Amniotic stem cell (primary cell): ENCODE results near the gene NPEPL1.
"Not testable (repeated sequence)": the region's sequence is repeated elsewhere in the genome, so short reads cannot be mapped to it uniquely, and the experiment has no call there.

Source experiments
- DNase-seq: peaks from one replicate; lab custom pipeline; 2025; lab: John Stamatoyannopoulos, UW

NPEPL1 gene, protein sequence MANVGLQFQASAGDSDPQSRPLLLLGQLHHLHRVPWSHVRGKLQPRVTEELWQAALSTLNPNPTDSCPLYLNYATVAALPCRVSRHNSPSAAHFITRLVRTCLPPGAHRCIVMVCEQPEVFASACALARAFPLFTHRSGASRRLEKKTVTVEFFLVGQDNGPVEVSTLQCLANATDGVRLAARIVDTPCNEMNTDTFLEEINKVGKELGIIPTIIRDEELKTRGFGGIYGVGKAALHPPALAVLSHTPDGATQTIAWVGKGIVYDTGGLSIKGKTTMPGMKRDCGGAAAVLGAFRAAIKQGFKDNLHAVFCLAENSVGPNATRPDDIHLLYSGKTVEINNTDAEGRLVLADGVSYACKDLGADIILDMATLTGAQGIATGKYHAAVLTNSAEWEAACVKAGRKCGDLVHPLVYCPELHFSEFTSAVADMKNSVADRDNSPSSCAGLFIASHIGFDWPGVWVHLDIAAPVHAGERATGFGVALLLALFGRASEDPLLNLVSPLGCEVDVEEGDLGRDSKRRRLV

DNA sequence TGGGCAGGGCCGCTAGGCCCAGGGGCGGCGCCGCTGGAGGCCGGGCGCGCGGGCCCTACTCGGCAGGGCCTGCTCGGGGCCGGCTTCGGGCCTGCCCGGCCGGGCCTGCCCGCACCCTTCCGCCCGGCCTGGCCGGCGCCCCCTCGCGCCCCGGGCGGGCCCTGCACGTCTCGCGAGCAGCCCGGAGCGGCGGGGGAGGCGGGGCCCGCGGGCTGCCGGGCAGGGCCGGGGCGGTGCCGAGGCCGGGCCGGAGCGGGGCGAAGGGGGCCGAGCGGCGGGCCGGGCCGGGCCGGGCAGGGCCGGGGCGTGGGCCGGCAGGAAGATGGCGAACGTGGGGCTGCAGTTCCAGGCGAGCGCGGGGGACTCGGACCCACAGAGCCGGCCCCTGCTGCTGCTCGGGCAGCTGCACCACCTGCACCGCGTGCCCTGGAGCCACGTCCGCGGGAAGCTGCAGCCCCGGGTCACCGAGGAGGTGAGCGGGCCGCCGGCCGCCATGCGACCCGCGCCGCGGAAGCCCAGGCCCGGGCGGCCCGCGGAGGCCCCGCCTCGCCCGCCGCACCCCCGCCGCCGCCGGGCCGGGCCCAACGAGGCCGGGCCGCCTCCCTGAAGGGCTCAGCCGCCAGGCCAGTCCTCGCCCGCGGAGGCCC lies at the start of gene NPEPL1:
NPEPL1 (plus strand) TSS at position 222 of the 647 bp plus-strand sequence; CDS start at position 323, 101 bp downstream.
- peak; percentile 8 for DNase-seq

DNA sequence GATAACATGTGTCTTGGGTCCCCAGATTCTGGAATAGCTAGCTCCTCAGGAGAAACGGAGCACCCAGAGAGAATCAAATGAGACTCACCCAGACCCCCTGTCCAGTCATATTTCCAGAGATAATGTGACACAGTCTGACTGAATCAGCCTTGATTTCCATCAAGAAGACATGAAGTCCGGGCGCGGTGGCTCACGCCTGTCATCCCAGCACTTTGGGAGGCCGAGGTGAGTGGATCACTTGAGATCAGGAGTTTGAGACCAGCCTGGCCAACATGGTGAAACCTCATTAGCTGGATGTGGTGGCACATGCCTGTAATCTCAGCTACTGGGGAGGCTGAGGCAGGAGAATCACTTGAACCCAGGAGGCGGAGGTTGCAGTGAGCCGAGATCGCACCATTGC lies 49.7 kb upstream of the NPEPL1 start:
- not testable (repeated sequence) for DNase-seq

DNA sequence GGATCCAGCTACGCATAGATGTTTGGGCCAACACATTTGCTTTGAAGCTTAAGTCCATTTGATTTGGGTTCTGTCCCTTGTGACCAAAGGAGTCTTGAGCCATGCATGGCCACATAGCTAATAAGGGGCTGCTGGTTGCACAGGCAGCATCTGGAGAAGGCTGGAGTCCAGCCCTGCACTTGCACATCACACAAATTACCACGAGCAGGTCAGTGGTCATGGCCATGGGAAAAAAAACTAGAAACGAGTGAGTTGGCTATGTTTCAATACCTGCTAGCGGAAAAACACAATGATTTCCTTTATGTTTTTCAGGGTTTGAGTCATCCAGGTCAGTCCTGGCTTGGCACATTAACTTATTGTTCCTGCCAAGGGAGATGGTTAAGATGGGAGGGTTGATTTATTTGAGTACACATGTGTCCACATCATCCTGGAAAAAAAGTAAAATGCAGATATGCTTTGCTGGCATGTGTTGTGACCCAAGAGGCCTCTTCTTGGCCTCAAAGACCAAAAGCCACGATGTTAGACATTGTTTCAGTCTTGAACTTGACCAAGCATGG lies 47.1 kb upstream of the NPEPL1 start:
- no peak for DNase-seq

DNA sequence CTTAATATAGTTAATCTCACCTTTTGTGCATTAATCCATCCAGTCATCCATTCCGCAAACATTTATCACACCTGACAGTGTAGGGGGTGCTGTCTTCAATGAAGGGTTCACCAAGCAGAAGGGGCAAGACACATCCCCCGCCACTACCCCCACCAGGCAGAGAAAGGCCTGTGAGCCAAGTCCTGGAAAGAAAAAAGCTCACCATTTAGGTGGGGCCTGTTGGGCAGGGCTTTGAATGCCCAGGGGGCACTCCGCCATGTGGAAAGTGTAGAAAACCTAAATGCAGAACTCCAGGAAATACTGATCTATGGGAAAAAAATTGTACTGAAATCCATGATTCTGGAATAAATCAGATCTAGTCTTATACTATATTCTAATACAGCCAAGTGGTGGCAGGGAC lies 46.3 kb upstream of the NPEPL1 start:
- no peak for DNase-seq

DNA sequence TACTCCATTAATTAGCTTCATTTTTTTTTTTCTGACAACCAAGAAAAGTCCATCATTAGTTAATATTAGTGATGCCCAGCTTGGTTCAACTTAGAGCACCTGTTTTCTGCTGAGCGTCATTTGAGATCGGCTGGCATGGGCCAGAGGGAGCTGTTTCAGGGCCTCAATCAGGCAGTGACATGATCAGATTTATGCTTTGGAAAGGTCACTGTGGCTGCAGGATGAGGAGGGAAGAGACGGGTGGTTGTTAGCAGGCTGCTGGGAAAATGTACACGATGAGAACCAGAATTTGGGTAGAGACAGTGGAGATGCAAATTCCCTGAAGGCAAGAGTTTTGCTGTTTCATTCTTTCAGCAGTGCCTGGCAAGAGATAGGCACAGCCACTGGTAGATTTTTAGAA lies 45.9 kb upstream of the NPEPL1 start:
- DNase-seq: no peak

DNA sequence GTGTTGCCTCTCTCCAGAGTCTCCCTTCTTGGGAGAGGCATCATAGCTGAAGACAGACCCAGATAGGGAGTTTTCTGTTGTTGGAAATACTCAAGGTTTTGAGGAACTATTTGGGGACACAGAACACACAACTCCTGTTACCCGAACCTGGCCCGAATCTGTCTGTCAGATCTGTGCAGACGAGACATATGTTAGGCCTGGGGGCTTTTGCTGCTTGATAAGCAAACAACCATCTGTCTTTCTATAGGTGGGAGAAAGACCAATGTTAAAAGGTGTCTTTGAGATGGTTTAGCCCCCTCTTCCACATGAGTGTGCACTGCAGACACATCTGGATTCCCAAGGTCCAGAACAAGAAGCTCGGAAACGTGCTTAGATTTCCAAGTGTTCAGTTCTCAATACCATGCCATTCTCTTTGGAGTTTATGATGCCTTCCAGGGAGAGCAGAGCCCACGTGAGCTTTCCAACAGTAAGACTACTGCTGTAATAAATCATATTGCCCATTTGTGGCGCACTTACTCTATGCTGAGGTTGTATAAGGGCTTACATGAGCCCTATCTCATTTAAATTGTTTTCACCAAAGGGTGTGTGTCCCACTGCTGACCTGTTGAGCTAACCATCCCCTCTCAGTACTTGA lies 45.3 kb upstream of the NPEPL1 start:
- no peak for DNase-seq

DNA sequence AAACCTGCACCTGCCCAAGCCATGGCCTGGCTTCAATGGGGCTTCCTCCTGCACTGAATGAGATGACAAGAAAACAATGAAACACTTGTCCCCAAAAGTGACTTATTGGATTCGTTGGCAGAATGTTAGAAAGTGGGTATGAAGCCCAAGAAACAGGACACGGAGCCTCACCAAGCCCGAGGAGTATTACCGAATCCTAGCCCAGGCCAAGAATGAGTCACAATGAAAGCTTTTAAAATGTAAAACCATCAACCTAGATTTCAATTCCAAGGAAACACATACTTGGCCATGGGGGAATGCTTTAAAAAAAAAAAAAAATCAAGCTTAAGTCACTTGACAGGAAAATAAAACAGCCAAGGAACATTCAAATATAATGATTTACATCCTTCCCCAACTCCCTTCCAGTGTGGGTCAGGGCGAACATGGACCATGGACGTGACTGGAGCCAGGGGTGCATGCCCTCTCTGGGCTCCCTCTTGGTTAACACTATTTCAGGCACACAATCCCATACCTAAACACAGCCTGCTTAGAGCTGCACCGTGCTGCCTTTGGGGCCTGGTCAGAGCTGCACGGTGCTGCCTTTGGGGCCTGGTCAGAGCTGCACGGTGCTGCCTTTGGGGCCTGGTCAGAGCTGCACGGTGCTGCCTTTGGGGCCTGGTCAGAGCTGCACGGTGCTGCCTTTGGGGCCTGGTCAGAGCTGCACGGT lies 44.7 kb upstream of the NPEPL1 start:
- DNase-seq: peak; percentile 2

DNA sequence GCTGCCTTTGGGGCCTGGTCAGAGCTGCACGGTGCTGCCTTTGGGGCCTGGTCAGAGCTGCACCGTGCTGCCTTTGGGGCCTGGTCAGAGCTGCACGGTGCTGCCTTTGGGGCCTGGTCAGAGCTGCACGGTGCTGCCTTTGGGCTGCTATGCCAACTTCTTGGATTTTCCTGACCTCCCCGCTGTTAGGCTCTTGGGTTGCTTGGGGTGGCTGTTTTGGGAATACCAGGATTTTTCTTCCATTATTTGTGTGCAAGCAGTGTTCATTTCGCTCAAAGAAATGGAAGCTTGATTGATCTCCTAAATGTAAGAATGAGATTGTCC lies 44.1 kb upstream of the NPEPL1 start:
- DNase-seq: not testable (repeated sequence)

DNA sequence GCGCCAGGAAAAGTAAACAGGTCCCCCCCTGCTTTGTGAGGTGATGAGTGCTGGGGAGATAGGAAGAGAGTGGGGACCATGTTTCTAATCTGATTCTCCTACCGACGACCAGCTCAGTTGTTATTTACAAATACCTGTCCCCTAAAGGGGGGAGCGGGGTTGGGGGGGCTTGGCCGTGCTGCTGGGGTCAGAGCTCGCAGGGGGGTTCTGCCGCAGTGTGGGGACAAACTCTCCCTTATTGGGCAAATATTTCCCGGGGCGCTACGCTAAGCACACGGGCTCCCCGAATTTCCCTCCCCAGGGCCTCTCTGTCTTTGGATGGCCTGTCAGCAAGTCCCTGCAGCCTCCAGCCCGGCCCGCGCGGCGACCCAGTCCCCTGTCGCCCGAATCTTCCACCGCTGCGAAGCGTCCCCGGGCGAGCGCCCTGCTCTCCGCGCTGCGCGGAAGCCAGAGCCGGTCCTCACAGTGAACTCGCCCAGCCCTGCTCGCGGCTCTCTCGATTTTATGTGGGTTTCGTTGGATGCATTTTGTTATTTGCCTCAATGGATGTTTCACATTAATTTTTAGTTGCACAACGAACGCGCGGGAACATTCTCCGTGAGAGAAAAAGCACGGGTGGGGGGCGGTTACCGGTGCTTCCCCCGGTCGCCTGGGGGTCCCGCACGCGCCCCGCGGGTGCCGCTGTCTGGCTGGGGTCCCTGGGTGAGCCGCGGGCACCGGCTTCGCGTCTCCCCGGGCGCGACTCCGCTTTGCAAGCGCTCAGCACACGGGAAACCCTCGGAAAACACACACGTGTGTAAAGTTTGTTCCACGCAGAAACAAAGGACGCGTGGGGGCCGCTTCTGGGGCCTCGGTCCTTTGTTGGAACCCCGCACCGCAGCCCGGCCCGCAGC lies 43.1 kb upstream of the NPEPL1 start:
- no peak for DNase-seq

DNA sequence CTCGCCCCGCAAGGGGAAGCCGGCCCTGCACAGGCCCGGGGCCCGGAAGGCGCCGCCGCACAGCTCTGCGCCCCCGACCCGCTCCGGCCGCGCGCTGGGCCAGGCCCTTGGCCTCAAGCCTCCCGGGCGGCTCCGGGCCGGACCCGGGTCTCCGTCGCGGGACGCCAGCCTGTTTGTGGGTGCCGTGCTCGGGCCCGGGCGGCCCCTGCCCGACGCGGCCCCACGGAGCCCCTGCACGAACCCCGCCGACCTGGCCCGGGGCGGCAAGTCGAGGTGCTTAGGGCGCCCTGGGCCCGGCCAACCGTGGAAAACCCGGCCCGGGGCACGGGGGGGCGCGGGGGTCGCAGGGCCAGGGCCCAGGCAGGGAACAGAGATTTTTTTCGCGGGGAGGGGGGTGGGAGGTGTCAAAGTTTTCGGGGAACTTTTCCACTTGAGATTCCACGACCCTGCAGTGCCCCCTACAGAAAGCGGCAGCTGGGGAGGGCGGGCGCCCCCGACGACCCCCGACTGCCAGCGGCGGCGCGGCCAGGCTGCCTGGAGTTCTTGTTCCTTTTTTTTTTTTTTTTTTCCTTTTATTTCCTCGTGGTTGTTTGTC lies 42.3 kb upstream of the NPEPL1 start:
- no peak for DNase-seq

DNA sequence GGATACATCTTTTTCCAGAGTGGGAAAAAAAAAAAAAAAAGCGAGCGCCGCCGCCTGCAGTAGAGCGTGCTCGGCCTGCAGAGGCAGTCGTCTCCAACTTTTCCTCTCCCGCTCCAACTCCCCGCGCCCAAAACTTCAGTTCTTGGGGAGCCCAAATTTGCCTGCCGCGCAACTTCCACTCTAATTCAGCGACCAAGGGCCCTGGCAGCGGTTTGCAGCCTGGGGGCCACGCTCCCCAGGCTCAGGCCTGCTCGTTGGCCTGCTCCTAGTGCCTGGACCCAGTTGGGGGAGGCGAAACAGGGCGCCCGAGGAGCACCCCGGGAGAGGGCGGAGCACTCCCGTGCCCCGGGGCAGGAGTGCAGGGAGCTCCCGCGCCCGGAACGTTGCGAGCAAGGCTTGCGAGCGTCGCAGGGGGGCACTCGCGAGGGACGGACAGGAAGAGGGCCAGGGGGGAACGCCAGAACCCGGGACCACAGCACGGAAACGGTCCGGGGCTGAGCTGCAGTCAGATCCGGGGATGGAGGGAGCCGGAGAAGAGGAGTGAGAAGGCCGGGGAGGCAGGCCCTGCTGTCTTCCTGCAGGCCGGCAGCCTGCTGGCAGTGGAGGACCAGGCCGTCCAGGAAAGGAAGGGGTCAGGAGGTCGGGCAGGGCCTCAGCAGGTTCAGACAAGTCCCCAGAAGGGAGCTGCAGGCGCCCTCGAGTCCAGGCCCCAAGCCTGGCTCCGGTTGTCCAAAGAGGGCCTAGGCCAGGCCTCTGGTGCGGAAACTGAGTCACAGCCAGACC lies 41.6 kb upstream of the NPEPL1 start, which contains the start of gene STX16:
STX16 (plus strand) TSS at position 508 of the 783 bp plus-strand sequence. CDS start 724 bp downstream, outside the sequence.
- peak; percentile 91 for DNase-seq

DNA sequence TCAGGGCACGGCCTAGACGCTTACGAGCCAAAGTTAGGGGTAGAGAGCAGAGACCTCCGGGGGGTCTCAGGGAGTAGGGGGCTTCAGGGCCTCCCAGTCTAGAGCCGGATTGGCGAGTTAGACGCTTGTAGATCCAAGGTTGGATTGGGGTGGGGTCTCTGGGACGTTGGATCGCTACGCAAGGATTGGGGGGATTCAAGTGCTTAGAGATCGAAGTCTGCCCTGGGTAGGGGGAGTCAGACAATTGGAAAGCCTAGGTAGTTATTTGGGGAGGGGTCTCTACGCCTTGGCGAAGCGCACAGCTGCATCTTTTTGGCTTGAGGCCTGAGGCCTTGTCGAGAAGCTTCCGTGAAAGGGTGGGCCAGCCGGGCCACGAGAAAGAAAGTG lies 41.0 kb upstream of the NPEPL1 start:
- DNase-seq: no peak

DNA sequence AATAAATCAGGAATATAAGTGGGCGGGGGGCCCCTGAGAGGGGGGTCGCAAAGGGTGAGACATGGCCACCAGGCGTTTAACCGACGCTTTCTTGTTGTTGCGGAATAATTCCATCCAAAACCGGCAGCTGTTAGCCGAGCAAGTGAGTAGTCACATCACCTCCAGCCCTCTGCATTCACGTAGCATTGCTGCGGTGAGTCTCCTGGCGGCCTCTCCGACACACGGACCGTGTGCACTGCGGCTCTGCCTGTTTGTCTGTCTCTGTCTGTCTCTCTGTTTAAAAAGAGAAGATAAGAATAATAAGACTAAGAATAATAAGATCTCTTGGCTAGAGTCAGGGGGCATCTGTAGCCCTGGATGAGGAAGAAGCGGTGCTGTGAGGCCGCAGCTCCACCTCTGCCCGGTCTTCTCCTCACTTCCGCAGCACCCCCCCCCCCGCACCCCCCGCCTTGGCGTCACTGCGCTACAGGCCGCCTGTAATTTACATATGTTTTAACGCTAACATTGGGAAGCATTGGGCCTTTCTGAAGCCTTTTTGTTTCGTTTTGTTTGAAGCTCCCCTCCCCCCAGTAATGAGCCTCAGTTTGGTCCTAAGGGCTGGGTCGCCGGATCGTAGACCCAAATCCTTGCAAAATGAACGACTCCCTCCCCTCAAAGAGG lies 40.5 kb upstream of the NPEPL1 start:
- peak; percentile 57 for DNase-seq

DNA sequence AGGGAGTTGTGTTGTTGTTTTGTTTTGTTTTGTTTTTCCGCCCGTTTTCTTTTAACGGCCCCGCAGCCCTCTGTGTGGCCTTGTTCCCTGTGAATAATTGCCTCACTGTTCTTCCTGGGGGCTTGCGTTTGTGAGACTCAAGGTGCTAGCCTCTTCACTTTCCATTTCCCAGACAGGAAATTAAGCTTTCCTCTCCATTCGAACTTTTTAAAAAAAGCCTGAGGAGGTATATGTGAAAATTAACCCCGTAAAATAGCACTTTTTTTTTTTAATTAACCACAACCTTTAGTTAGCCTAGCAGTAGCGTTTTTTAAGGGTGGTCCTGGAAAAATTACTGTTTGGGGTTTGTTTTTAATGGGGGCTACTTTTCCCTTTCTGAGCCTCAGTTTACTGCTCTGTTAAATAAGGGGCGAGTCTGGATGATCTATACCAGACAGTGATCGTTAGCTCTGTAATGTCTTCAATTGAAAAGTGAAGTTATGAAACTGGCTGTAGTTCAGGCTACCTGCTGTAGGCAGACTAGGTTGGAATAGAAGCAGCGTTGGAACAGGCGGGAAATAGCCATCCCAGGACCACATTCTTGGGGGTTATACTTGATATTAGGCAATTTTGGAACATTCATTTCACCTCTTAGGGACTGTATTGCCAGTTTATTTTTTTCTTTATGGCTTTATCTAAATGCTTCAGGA lies 39.9 kb upstream of the NPEPL1 start:
- no peak for DNase-seq

DNA sequence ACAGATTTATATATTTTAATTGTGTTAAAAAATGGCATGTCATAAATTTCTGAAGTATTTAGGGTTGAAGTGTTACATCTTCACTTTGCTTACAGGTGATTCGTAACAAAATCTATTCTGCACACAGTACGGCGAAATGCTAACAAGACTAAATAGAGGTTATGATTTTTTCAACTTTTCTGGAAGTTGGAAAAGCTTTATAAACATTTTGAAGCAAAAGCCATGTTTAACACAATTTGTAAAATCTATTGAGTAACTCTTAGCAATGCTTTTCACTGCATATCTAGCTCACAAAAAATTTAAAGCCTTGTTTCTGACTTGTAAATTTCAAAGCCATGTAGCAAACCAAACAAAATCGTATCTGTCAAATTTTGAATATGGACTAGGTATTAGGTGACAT lies 38.3 kb upstream of the NPEPL1 start:
- no peak for DNase-seq

DNA sequence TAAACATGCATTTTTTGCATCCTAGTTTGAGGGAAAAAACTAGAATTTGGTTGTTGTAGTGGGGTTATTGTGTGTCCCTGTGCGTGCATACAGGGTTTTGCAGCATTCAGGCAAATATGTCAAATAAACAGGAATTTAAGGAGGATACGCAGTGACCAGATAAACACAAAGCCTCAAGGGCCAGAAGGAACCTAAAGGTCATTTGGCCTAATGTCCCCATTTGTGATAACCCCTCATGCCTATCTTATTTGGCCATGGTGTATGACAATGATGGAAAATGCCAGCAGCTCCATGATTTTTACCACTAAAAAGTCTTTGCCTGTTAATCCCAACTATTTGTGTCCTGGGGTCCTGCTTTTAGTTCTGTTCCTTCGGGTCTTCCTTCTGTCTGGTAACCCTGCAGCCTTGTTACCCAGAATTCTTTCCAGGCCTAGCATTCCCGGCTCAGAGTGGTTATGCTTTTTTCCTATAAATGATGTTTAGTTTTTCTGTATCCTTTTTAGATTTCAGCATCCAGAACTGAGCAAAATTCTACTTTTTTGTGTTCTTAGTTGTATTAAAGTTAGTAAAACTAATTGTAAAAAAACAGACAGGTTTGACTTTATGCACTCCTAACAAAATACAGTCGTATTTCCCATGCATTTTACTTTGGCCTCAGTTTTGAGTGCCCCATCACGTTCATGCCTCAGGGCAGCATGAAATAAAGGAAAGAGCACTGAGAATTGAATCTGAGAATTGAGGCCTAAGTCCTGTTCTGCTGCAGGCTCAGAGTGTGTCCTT lies 37.1 kb upstream of the NPEPL1 start:
- no peak for DNase-seq

DNA sequence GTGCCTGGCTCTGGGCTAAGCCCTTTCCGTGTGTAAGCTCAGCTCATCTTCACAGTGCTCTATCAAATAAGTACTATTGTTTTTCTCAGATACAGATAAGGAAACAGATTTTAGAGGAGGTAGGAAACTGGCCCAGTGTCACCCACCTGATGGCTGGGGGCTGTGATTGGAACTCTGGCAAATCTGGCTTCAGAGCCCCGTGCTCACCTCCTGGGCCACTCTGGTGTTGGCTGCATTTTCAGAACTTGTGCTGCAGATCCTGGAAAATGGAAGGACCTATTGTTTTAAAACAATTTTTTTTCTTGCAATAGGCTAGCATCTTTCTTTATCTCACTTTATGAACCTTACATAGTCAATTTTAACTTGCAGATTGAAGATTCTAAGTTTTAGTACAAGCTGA lies 35.8 kb upstream of the NPEPL1 start:
- no peak for DNase-seq

DNA sequence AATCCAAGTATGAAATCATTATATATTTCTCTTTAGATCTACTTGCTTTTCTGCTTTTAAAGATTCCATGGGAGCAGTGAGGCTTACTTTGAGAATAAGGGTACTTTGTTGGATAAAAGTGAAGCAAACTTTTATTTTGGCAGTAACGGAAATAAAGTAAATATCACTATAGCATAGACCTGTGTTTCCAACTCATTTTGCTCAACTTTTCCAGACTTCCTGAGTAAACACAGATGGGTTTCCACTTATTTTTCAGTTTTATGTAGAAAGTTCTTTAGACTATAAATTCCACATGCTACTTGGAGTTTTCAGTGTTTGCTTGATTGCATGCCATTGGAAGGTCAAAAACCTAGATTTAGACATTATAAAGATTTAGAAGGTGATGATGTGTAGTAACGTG lies 35.3 kb upstream of the NPEPL1 start:
- DNase-seq: no peak
